HepG2 (cell line): ENCODE results near the gene CCL16. TPM values are rescaled to one million over a fixed set of nuclear protein-coding genes. Genes with fewer than 3 reads are reported as not detected.

ENCODE experiments used
- CBX1 ChIP-seq: IDR thresholded peaks from one replicate; pipeline ENCODE4 v1.6.1; 2016; ENCODE audit warnings: antibody characterized with exemption, low read depth
- DPF2 ChIP-seq: sonication (generic); formaldehyde crosslinking; IDR thresholded peaks from 2 replicates; pipeline ENCODE4 v1.4.0; 2020; ENCODE audit warnings: mild to moderate bottlenecking, low read depth, missing genetic modification reagents, borderline replicate concordance
- DRAP1 ChIP-seq: IDR thresholded peaks from 2 replicates; pipeline ENCODE4 v1.6.1; 2016; ENCODE audit warnings: missing genetic modification reagents, missing compliant biosample characterization
- GLMP ChIP-seq: sonication (generic); formaldehyde crosslinking; IDR thresholded peaks from 2 replicates; pipeline ENCODE4 v1.9.0; 2021; ENCODE audit warnings: missing genetic modification reagents, mild to moderate bottlenecking, borderline replicate concordance
- HNF1A ChIP-seq, 2 experiments: sonication (generic) in 1 of 2; formaldehyde crosslinking in 1 of 2; IDR thresholded peaks; 2 replicates each; pipeline versions ENCODE4 v1.4.0 to v1.6.1; 2016 to 2020; ENCODE audit warnings: borderline replicate concordance in 1 of 2, low read depth in 1 of 2, mild to moderate bottlenecking in 1 of 2, missing genetic modification reagents in 1 of 2
- HNF4G ChIP-seq, 2 experiments: sonication (generic) in 1 of 2; formaldehyde crosslinking in 1 of 2; IDR thresholded peaks; 2 replicates each; pipeline versions ENCODE4 v1.4.0 to v1.6.1; 2011 to 2020; ENCODE audit warnings: borderline replicate concordance in 2 of 2, low read depth in 2 of 2, mild to moderate bottlenecking in 2 of 2, low read length in 1 of 2, missing genetic modification reagents in 1 of 2, moderate library complexity in 1 of 2
- HNRNPLL ChIP-seq: fragments of 200-400 bp; formaldehyde crosslinking; IDR thresholded peaks from 2 replicates; pipeline ENCODE4 v1.6.1; 2017; ENCODE audit warnings: mild to moderate bottlenecking, low read depth, low read length; ENCODE audit not compliant: poor library complexity, severe bottlenecking
- MAFK ChIP-seq, 2 experiments: IDR thresholded peaks in 1 of 2; conservative IDR thresholded peaks in 1 of 2; 2 replicates each; pipeline ENCODE4 v1.6.1; 2011; ENCODE audit warnings: improper control_type of control experiment in 2 of 2, low read length in 2 of 2
- NBN ChIP-seq: fragments of 450-650 bp; conservative IDR thresholded peaks from 2 replicates; pipeline ENCODE4 v1.6.1; 2017
- ONECUT2 ChIP-seq: sonication (generic); formaldehyde crosslinking; IDR thresholded peaks from 2 replicates; pipeline ENCODE4 v1.4.0; 2020; ENCODE audit warnings: missing genetic modification reagents
- POLR2AphosphoS5 ChIP-seq: IDR thresholded peaks from 2 replicates; pipeline ENCODE4 v1.6.1; 2012; ENCODE audit warnings: low read depth, low read length
- SP5 ChIP-seq: IDR thresholded peaks from 2 replicates; pipeline ENCODE4 v1.6.1; 2016; ENCODE audit warnings: low read depth, borderline replicate concordance
- TCF7 ChIP-seq: sonication (generic); IDR thresholded peaks from 2 replicates; pipeline ENCODE4 v1.6.1; 2016; ENCODE audit warnings: antibody characterized with exemption, low read depth
- THAP9 ChIP-seq: sonication (generic); formaldehyde crosslinking; IDR thresholded peaks from 2 replicates; pipeline ENCODE4; 2020; ENCODE audit warnings: missing genetic modification reagents, mild to moderate bottlenecking, borderline replicate concordance
- ZKSCAN8 ChIP-seq: IDR thresholded peaks from 2 replicates; pipeline ENCODE4 v1.6.1; 2016; ENCODE audit warnings: borderline replicate concordance, missing genetic modification reagents, missing compliant biosample characterization
- ZMAT3 ChIP-seq: sonication (generic); formaldehyde crosslinking; conservative IDR thresholded peaks from 2 replicates; pipeline ENCODE4 v1.7.0; 2021; ENCODE audit warnings: missing genetic modification reagents
- ZMYM3 ChIP-seq: sonication (generic); formaldehyde crosslinking; IDR thresholded peaks from 2 replicates; pipeline ENCODE4 v1.5.1; 2020; ENCODE audit warnings: mild to moderate bottlenecking, missing genetic modification reagents
- ZNF235 ChIP-seq: sonication (generic); formaldehyde crosslinking; IDR thresholded peaks from 2 replicates; pipeline ENCODE4 v1.8.1; 2023; ENCODE audit warnings: mild to moderate bottlenecking, missing genetic modification reagents, borderline replicate concordance
- ZNF691 ChIP-seq: sonication (generic); formaldehyde crosslinking; IDR thresholded peaks from 2 replicates; pipeline ENCODE4 v1.4.0; 2020; ENCODE audit warnings: missing genetic modification reagents, low read depth, mild to moderate bottlenecking, borderline replicate concordance
- ZSCAN25 ChIP-seq: sonication (generic); formaldehyde crosslinking; IDR thresholded peaks from 2 replicates; pipeline ENCODE4 v1.8.0; 2022; ENCODE audit warnings: mild to moderate bottlenecking, missing genetic modification reagents
- polyA plus RNA-seq, 8 experiments: library from polyadenylated mRNA; depleted of rRNA in 3 of 8; stranded (reverse) in 7 of 8; unstranded in 1 of 8; fragments of >200 nt; fragmentation: Illumina TruSeq in 4 of 8; extraction: Trizol in 4 of 8; gene quantifications; 2 replicates each; pipeline versions ENCODE4 v1.2.1 to v1.2.3, GENCODE V29; 2011 to 2016; ENCODE audit warnings: low read depth in 4 of 8, missing spikeins in 1 of 8, mixed read lengths in 1 of 8; ENCODE audit not compliant: insufficient read depth in 1 of 8
- total RNA-seq, 5 experiments: library from RNA; depleted of rRNA; stranded (reverse); fragments of >200 nt; fragmentation: Illumina TruSeq; extraction: Trizol; gene quantifications; 2 replicates each; pipeline ENCODE4 v1.2.3, GENCODE V29; 2016; ENCODE audit warnings: low read depth in 1 of 5

Gene CCL16
- total and polyA plus RNA-seq, 2 of the 13 experiments (the other 11 are each of a cell fraction or from before 2014, with no cell fraction given), result 2.0 to 14.7 TPM

- no peak; the same call in 1 of the 2 replicates for TF ChIP-seq HNF1A (IDR thresholded peaks at IDR 0.05; ENCODE audit: low read depth)
- TF ChIP-seq HNF1A (CRISPR knock-in tag; IDR thresholded peaks at IDR 0.05; ENCODE audit: borderline replicate concordance), result no peak
- peak; percentile 2; the same call in 1 of the 2 replicates for TF ChIP-seq POLR2AphosphoS5
- no peak for TF ChIP-seq ZKSCAN8 (CRISPR knock-in tag)
- TF ChIP-seq ZNF235 (CRISPR knock-in tag), result no peak
- no peak for TF ChIP-seq ZMAT3 (CRISPR knock-in tag)
- no peak for TF ChIP-seq ZSCAN25 (CRISPR knock-in tag)
- no peak for TF ChIP-seq ONECUT2 (CRISPR knock-in tag)
- TF ChIP-seq NBN, result no peak
- peak; percentile 24; the same call in 1 of the 2 replicates for TF ChIP-seq DPF2 (CRISPR knock-in tag)
- no peak for TF ChIP-seq GLMP (CRISPR knock-in tag)
- no peak for TF ChIP-seq CBX1
- TF ChIP-seq ZMYM3, result peak; percentile 36; the same call in 1 of the 2 replicates
- peak; percentile 29; the same call in 1 of the 2 replicates for TF ChIP-seq HNF4G (IDR thresholded peaks at IDR 0.05; ENCODE audit: borderline replicate concordance, low read depth, low read length)
- no peak for TF ChIP-seq HNF4G (CRISPR knock-in tag; IDR thresholded peaks at IDR 0.05; ENCODE audit: borderline replicate concordance, low read depth)
- TF ChIP-seq DRAP1 (CRISPR knock-in tag), result no peak
- no peak for TF ChIP-seq ZNF691 (CRISPR knock-in tag)
- peak; percentile 42 for TF ChIP-seq TCF7
- TF ChIP-seq MAFK (conservative IDR thresholded peaks at IDR 0.05 in 1 of 2, IDR thresholded peaks at IDR 0.05 in 1 of 2; ENCODE audit: low read length in 2 of 2), result no peak
- peak; percentile 86 for TF ChIP-seq SP5 (CRISPR knock-in tag)
- TF ChIP-seq HNRNPLL, result no peak
- no peak for TF ChIP-seq THAP9 (CRISPR knock-in tag)
Measured at GRCh38 chr17:36000732-36001109, 19.4 kb upstream of the CCL16 start (continued).
